Coronary artery (tissue), 2 donors: ENCODE measurements around the gene FANCI.

ENCODE experiments used
- DNase-seq: peaks from one replicate; pipeline ENCODE4 v3.0.0-alpha.2; 2017; ENCODE audit warnings: low spot score
- H3K27ac ChIP-seq, 2 donors: fragments of 200-600 bp; sonication (generic); one replicate each; pipeline ENCODE4 v1.5.1; 2016 to 2019
- H3K4me3 ChIP-seq: fragments of 200-600 bp; sonication (generic); 2 replicates; pipeline ENCODE4 v1.5.1; 2016; ENCODE audit warnings: mild to moderate bottlenecking, moderate library complexity
- CTCF ChIP-seq: fragments of 200-600 bp; sonication (generic); IDR thresholded peaks from one replicate; pipeline ENCODE4 v1.5.1; 2019; ENCODE audit warnings: antibody characterized with exemption

Gene FANCI

GRCh38 chr15:89243691-89244573 is at the start of gene FANCI:
Gene FANCI, plus strand, starts transcription at chr15:89243979. Its CDS starts 3,669 bp downstream, at chr15:89247648.
- Histone ChIP-seq H3K27ac (peak within 1 kb of the TSS in 1 of 2 donors; percentile 62), H3K4me3 (peak within 1 kb of the TSS; percentile 74)
- DNase-seq = peak; percentile 93
- TF ChIP-seq CTCF = peak; percentile 44

GRCh38 chr15:89194608-89195007 is 49.2 kb upstream of the FANCI start:
- TF ChIP-seq CTCF = no peak
- Histone ChIP-seq H3K27ac (peak overlapping the region; percentile 12 to 90), H3K4me3 (no peak overlapping the region)
- no peak for DNase-seq

- Histone ChIP-seq H3K27ac (peak overlapping the region; percentile 30 to 90), H3K4me3 (no peak overlapping the region)
- DNase-seq = peak; percentile 81
- no peak for TF ChIP-seq CTCF
These were observed 47.9 kb upstream of the FANCI start for GRCh38 chr15:89195836-89196235.

GRCh38 chr15:89196241-89196640 is 47.5 kb upstream of the FANCI start:
- TF ChIP-seq CTCF = no peak
- no peak for DNase-seq
- Histone ChIP-seq H3K4me3 (no peak overlapping the region), H3K27ac (peak overlapping the region; percentile 30 to 90)

- peak overlapping the region; percentile 14 to 90 for H3K27ac ChIP-seq
- no peak for DNase-seq
- TF ChIP-seq CTCF = no peak
These were observed 46.8 kb upstream of the FANCI start for GRCh38 chr15:89196994-89197393.

GRCh38 chr15:89197503-89197971 is 46.2 kb upstream of the FANCI start:
- no peak for DNase-seq
- Histone ChIP-seq H3K4me3 (no peak overlapping the region), H3K27ac (peak overlapping the region; percentile 14 to 90)
- no peak for TF ChIP-seq CTCF

More at GRCh38 chr15:89196994-89197393, 46.8 kb upstream of the FANCI start:
- no peak overlapping the region for H3K4me3 ChIP-seq

- Histone ChIP-seq H3K27ac (peak overlapping the region in 1 of 2 donors; percentile 90), H3K4me3 (no peak overlapping the region)
- no peak for DNase-seq
- no peak for TF ChIP-seq CTCF
These were observed 45.6 kb upstream of the FANCI start for GRCh38 chr15:89198196-89198595.
